Keratinocyte (primary cell): ENCODE measurements around the gene BTNL3. TPM values are rescaled to one million over a fixed set of nuclear protein-coding genes. Genes with fewer than 3 reads are reported as not detected.

Experiments
- DNase-seq: peaks from one replicate; pipeline ENCODE4 v3.0.0-alpha.2; 2011; ENCODE audit warnings: low read depth, missing footprints, low spot score
- FAIRE-seq: peaks from 2 replicates; lab custom pipeline; 2011; peaks lifted over from hg19 to GRCh38; lab: Jason Lieb, UNC
- H2AFZ ChIP-seq: 2 replicates; pipeline ENCODE4 v1.6.0; 2012; ENCODE audit warnings: low read length, control low read depth, inconsistent platforms; ENCODE audit not compliant: control insufficient read depth
- H3K27ac ChIP-seq: 2 replicates; pipeline ENCODE4 v1.5.1; 2011; ENCODE audit warnings: low read length; ENCODE audit not compliant: control insufficient read depth, insufficient read depth
- H3K27me3 ChIP-seq: 3 replicates; pipeline ENCODE4 v1.6.0; 2011; ENCODE audit warnings: low read length; ENCODE audit not compliant: control insufficient read depth, insufficient read depth; ENCODE audit errors: extremely low read depth
- H3K36me3 ChIP-seq, 2 experiments: 2 replicates in 1 of 2; 3 replicates in 1 of 2; pipeline ENCODE4 v1.5.1; 2011; ENCODE audit warnings: low read length in 2 of 2, mild to moderate bottlenecking in 1 of 2; ENCODE audit not compliant: control insufficient read depth in 2 of 2, insufficient read depth in 2 of 2; ENCODE audit errors: extremely low read depth in 1 of 2
- H3K4me1 ChIP-seq: 3 replicates; pipeline ENCODE4 v1.5.1; 2011; ENCODE audit warnings: low read length; ENCODE audit not compliant: control insufficient read depth, insufficient read depth; ENCODE audit errors: extremely low read depth
- H3K4me2 ChIP-seq: 3 replicates; pipeline ENCODE4 v1.6.0; 2011; ENCODE audit warnings: low read depth, low read length; ENCODE audit not compliant: control insufficient read depth, insufficient read depth; ENCODE audit errors: extremely low read depth
- H3K4me3 ChIP-seq, 3 experiments: fragments of 200-600 bp in 1 of 3; sonication (generic) in 1 of 3; 2 replicates in 2 of 3; 3 replicates in 1 of 3; pipeline ENCODE4 v1.5.1; 2011 to 2016; ENCODE audit warnings: low read length in 3 of 3, mild to moderate bottlenecking in 3 of 3, control low read depth in 2 of 3, inconsistent platforms in 1 of 3, low read depth in 1 of 3, mixed read lengths in 1 of 3, mixed run types in 1 of 3, moderate library complexity in 1 of 3; ENCODE audit not compliant: control insufficient read depth in 2 of 3, insufficient read depth in 2 of 3; ENCODE audit errors: extremely low read depth in 1 of 3
- H3K79me2 ChIP-seq: 2 replicates; pipeline ENCODE4 v1.6.0; 2012; ENCODE audit warnings: low read length; ENCODE audit not compliant: control insufficient read depth, insufficient read depth
- H3K9ac ChIP-seq: 3 replicates; pipeline ENCODE4 v1.6.0; 2011; ENCODE audit warnings: low read length; ENCODE audit not compliant: control insufficient read depth, insufficient read depth; ENCODE audit errors: extremely low read depth
- H3K9me1 ChIP-seq: 3 replicates; pipeline ENCODE4 v1.6.0; 2011; ENCODE audit warnings: low read length; ENCODE audit not compliant: control insufficient read depth, insufficient read depth; ENCODE audit errors: extremely low read depth
- H3K9me3 ChIP-seq: 2 replicates; pipeline ENCODE4 v1.5.1; 2012; ENCODE audit warnings: low read depth, low read length; ENCODE audit not compliant: control insufficient read depth
- H4K20me1 ChIP-seq: 3 replicates; pipeline ENCODE4 v1.6.0; 2011; ENCODE audit warnings: low read length; ENCODE audit not compliant: control insufficient read depth, insufficient read depth; ENCODE audit errors: extremely low read depth
- EZH2 ChIP-seq: IDR thresholded peaks from one replicate; pipeline ENCODE4 v1.6.1; 2012; ENCODE audit warnings: inconsistent platforms, mild to moderate bottlenecking, low read length, moderate library complexity
- dilution Hi-C: fragments of 300-500 bp; cut with MboI; formaldehyde crosslinking; loops from one replicate; pipeline ENCODE4 v1.7.0; 2020; ENCODE audit warnings: low sequenced_read_pairs; ENCODE audit not compliant: extremely low pct_ligation_motif_present
- polyA plus RNA-seq, 5 experiments: library from polyadenylated mRNA; depleted of rRNA in 3 of 5; stranded (reverse) in 3 of 5; stranded (forward) in 1 of 5; unstranded in 1 of 5; fragments of >200 nt; gene quantifications; 1 replicate in 1 of 5; 2 replicates in 3 of 5; 3 replicates in 1 of 5; pipeline versions ENCODE4 v1.2.1 to v1.2.3, GENCODE V29; 2011 to 2012; ENCODE audit warnings: missing spikeins in 2 of 5, low read depth in 1 of 5, low replicate concordance in 1 of 5
- TF ChIP-seq, protein P1 (sequence below), 3 experiments: IDR thresholded peaks in 1 of 3; conservative IDR thresholded peaks in 1 of 3; optimal IDR thresholded peaks in 1 of 3; 2 replicates in 2 of 3; 3 replicates in 1 of 3; pipeline versions ENCODE3 to v1.5.1; 2011; ENCODE audit warnings: low read length in 3 of 3, mild to moderate bottlenecking in 3 of 3, moderate library complexity in 2 of 3, control low read depth in 1 of 3, inconsistent platforms in 1 of 3; ENCODE audit not compliant: insufficient read depth in 2 of 3; ENCODE audit errors: extremely low read depth in 1 of 3

Gene BTNL3
- polyA plus RNA-seq, 1 donor (not counting 4 experiments of a cell fraction or from before 2014, with no cell fraction given): not detected

DNA sequence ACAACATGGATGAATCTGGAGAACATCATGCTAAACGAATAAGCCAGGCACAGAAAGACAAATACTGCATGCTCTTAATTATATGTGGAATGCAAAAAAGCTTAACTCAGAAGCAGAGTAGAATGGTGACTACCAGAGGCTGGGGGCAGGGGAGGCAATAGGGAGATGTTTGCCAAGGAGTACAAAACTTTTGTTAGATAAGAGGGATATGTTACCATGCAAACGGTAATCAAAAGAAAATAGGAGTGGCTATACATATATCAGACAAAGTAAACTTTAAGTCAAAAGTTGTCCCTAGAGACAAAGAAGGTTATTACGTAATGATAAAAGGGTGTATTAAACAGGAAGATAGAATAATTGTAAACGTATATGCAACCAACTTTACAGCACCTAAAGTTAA lies 17.8 kb upstream of the BTNL3 start:
- H3K79me2 ChIP-seq: no peaks in the 10 kb centered on the region
- no peaks in the 10 kb centered on the region for H4K20me1 ChIP-seq
- no peak overlapping the region for H3K4me3 ChIP-seq
- H3K27me3 ChIP-seq: no peaks in the 10 kb centered on the region
- no peak overlapping the region for H2AFZ ChIP-seq
- H3K9me3 ChIP-seq: no peaks in the 10 kb centered on the region
- H3K4me2 ChIP-seq: no peak overlapping the region
- no peaks in the 10 kb centered on the region for H3K4me1 ChIP-seq
- no peaks in the 10 kb centered on the region for H3K36me3 ChIP-seq
- no peak for TF ChIP-seq EZH2
- TF ChIP-seq, protein P1, sequence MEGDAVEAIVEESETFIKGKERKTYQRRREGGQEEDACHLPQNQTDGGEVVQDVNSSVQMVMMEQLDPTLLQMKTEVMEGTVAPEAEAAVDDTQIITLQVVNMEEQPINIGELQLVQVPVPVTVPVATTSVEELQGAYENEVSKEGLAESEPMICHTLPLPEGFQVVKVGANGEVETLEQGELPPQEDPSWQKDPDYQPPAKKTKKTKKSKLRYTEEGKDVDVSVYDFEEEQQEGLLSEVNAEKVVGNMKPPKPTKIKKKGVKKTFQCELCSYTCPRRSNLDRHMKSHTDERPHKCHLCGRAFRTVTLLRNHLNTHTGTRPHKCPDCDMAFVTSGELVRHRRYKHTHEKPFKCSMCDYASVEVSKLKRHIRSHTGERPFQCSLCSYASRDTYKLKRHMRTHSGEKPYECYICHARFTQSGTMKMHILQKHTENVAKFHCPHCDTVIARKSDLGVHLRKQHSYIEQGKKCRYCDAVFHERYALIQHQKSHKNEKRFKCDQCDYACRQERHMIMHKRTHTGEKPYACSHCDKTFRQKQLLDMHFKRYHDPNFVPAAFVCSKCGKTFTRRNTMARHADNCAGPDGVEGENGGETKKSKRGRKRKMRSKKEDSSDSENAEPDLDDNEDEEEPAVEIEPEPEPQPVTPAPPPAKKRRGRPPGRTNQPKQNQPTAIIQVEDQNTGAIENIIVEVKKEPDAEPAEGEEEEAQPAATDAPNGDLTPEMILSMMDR (optimal IDR thresholded peaks at IDR 0.05 in 1 of 3, IDR thresholded peaks at IDR 0.05 in 1 of 3, conservative IDR thresholded peaks at IDR 0.05 in 1 of 3; ENCODE audit: extremely low read depth in 1 of 3, insufficient read depth in 2 of 3, low read length in 3 of 3): no peak
- DNase-seq: no peak
- no peak overlapping the region for H3K27ac ChIP-seq
- no peak for FAIRE-seq
- H3K9me1 ChIP-seq: no peaks in the 10 kb centered on the region
- no peak overlapping the region for H3K9ac ChIP-seq
- dilution Hi-C loops: no loop called here

DNA sequence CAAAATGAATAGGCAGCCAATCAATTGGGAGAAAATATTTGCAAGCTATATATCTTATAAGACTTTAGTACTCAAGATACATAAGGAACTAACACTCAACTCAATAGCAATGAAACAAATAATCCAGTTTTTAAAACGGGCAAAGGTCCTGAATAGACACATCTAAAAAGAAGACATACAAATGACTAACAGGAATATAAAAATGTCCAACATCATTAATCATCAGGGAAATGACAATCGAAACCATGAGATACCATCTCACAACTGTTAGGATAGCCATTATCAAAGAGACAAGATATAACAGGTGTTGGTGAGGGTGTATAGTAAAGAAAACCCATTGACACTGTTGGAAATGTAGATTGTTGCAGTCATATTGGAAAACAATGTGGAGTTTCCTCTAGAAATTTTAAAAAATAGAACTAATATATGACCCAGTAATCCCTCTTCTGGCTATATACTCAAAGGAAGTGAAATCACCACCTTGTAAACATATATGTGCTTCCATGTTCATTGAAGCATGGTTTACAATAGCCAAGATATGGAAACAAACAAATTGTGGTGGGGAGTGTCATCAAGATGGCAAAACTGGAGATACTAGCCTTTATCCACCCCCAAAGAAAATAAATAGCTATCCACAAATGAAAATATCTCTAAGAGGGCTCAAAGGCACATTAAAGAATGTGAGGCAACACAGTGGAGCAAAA lies 13.9 kb upstream of the BTNL3 start:
- Histone ChIP-seq H3K27ac (no peak overlapping the region), H2AFZ (no peak overlapping the region), H3K4me1 (no peaks in the 10 kb centered on the region), H4K20me1 (no peaks in the 10 kb centered on the region), H3K36me3 (no peaks in the 10 kb centered on the region), H3K4me2 (no peak overlapping the region), H3K79me2 (no peaks in the 10 kb centered on the region), H3K27me3 (no peaks in the 10 kb centered on the region), H3K4me3 (no peak overlapping the region), H3K9ac (no peak overlapping the region), H3K9me1 (no peaks in the 10 kb centered on the region), H3K9me3 (no peaks in the 10 kb centered on the region)
- dilution Hi-C loops: no loop called here
- FAIRE-seq (no peak), DNase-seq (no peak)
- TF ChIP-seq, protein P1 (optimal IDR thresholded peaks at IDR 0.05 in 1 of 3, IDR thresholded peaks at IDR 0.05 in 1 of 3, conservative IDR thresholded peaks at IDR 0.05 in 1 of 3; ENCODE audit: extremely low read depth in 1 of 3, insufficient read depth in 2 of 3, low read length in 3 of 3): no peak
- TF ChIP-seq EZH2: no peak
